GM21423 (cell line): ENCODE measurements around the gene DNAJC6.

Source experiments
- ATAC-seq: cut with Tn5 transposase; IDR thresholded peaks from one replicate; pipeline ENCODE4 v1.9.1; 2021; ENCODE audit warnings: mild to moderate bottlenecking, moderate library complexity; ENCODE audit not compliant: unreplicated experiment

The DNAJC6 gene

DNA sequence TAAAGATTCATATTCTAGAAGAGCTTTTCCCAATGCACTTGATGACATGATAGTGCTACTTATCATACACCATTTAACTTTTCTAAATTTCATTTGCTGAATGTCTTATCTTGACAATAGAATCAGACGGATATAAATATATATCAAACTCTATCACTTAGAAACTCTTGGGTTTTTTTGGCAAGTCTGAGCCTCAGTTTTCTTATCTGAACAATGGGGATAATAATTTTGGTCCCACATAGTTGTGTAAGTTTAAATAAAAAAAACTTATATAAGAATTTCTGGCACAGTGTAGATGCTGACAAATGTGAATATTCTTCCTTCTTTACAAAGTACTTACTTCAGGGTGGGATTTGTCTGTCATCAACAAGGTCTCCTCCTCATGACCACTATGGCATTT, 89.7 kb downstream of the DNAJC6 start:
- no peak for ATAC-seq

DNA sequence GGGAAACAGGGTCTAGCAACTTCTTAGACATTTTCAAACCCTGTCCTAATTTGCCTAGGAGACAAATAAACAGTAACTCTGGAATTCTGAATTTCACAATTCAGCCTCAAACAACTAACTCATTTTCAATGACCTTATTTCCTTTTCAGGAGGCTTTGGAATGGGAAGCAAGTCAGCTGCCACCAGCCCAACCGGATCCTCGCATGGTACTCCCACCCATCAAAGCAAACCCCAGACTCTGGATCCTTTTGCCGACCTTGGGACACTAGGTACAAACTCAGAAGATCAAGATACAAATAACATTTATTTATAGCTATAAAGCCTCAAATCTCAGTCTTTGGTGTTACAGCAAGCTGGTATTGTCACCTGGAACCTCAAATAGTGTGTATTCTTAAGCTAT, 92.3 kb downstream of the DNAJC6 start:
- no peak for ATAC-seq

DNA sequence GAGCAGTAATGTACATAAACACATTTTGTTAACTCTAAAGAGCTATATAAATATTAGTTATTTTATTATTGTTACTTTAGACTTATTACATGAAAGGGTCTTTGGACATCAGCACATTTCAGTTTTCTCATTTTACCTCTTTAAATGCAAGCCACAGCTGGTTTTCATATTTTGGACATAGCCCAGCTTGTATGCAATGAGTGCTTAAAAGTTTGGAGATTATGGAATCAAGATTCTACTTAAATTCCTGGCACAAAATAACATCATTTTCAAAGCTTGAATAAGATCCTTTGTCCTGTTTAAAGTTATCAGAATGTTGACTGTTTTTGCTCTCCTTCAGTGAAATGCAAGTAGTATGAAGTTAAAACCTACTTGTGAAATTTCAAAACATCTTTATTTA, 95.6 kb downstream of the DNAJC6 start:
- no peak for ATAC-seq

DNA sequence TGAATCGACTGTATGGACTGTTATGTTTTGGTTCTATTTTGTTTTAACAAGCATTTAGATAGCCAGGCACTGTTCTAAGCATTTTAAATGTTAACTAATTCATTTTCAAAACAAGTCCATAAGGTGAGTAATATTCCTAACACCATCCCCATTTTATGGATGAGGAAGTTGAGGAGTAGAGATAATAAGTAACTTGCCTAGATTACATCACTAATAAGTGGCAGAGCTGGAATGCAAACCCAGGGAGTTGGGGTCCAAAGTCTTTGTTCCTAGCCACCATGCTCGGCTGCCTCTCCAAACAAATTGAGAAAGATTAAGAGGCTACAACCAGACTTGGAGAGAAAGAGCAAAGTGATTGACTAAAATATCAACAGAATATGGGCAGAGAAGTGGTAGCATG, 98.5 kb downstream of the DNAJC6 start:
- no peak for ATAC-seq

DNA sequence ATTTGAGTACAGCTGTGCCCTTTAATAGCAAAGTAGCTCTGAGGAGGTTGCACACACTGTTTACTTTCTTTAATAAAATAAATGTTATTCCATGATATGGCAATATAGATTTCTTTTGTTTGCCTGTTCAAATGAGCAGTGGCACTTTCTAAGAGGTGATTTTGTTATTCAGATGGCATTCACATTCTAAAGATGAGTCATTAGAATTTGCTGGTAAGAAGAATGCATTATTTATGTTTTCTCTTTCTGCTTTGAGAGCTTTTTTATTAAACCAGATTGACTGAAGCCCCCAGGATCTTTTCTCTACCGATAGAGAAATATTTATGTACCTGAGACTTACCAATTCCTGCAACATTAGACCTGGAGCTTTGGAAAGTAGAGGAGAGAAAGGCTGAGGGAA, 100.0 kb downstream of the DNAJC6 start:
- no peak for ATAC-seq

DNA sequence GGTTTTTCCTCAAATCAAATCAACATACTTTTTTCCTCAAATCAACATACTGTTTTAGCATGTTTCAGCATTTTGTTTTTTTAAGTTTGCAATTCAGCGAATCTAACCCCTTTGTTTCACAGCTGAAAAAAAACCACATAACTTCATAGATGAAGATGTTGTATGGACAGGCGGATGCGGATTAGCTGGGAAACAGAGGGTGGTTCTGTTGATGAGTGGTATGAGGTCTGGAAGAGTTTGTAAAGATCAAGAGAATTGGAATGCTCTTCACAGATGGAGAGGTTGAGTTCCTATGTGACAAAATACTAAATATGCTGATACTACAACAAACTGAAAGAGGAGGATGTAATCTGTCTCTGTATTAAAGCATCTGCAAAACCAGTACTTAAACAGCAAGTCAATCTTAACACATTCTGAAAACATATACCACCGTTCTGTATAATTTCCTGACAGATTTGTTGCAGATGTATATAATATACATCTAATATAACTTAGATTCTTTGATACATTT, 100.5 kb downstream of the DNAJC6 start:
- ATAC-seq = no peak

DNA sequence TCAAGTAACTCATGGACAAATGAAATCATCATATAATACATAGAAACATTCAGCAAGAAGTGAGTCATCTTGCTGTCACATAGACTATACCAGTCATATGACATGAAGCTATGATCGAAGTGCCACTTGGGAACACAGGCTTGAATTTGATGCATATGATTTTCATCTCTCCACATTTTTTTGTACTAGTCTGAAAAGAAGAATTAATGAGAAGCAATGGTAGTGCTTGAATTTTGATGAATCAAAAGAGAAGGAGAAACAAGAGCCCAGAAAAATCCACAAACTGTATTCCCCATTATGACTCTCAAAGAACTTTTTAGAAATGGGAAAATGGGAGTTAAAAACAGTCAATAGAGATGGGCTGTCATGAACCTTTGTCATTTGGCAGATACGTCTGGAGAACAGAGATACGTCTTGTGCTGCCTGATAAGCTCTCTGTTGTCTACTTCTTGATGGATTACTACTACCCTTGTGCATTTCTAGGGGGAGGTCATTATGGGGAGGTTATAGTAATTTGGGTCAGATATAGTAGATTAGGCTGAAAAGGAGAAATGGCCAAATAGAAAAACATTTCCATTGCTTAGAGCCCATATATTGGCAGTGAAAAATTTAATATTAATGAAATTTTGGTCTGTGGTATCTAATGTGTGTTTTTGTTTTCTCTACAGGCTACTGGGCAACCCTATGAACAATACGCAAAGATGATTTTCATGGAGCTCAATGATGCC, 103.1 kb downstream of the DNAJC6 start:
- ATAC-seq = no peak

DNA sequence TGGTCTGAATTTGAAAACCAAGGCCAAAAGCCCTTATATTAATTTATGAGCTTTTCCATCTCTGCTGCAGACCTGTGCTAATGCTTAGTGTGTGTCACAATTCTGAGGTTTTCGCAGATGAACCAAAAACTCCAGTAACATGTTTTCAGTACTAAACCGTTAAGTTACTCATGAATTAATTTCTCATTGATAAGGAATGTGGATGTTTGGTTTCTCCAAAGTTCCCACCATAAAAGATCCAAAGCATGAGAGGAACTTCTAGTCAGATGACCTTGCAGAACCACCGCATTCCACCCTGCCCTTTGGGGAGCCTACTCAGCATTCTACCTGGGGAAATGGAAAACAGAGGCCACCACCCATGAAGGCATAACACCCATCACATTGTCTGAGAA, 103.6 kb downstream of the DNAJC6 start:
- ATAC-seq = no peak

DNA sequence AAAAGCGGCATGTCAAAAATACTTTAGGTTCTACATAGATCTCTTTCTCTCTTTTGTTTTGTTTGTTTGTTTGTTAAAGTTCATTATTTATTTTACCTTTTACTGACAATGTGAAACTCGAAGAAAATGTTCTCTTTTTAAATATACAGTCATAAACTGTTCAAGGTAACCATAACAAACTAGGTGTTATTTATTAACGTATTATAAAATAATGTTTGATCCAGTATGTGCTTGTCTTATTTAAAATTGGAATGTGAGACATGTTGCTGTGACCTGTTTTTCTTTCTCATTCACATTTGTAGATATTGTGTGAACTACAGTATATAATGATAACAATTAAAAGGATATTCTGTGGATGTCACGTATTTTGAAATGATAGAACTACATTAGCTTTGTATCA, 105.2 kb downstream of the DNAJC6 start:
- ATAC-seq = no peak

DNA sequence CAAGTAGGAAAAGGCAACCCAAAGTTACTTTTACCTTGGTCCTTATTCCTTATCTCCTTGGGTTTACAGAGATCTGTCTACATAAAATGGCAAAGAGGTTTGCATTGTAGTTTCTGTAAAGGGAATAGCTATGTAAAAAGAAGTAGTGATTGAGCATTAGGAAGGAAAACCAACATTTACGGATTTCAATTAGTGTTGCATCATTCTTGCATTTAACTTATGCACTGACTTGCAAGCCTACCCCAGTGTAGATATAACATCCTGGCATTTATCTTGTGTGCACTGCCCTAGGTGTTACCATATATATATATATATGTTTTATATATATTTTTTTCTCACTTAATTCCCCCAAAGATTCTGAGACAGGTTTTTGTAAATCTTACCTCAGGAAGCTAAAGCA, 107.4 kb downstream of the DNAJC6 start:
- no peak for ATAC-seq

DNA sequence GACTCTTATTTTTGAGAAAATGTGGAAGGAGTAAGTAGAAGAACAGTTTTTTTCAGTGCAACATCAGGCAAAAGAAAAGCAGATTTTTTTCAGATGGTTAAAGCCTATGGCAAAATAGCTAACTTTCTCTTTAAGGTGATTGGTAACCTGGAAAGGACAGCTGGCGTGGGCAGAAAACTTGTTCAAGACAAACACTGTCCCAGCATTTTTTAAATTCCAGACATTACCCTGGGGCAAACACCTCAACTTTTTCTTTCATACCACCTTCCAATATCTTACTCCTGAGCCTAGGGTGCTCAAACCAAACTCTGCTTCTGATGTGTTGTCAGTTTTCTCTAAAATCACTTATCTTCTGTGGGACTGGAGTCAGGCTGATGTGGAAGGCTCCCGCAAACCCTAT, 108.4 kb downstream of the DNAJC6 start:
- ATAC-seq = no peak

DNA sequence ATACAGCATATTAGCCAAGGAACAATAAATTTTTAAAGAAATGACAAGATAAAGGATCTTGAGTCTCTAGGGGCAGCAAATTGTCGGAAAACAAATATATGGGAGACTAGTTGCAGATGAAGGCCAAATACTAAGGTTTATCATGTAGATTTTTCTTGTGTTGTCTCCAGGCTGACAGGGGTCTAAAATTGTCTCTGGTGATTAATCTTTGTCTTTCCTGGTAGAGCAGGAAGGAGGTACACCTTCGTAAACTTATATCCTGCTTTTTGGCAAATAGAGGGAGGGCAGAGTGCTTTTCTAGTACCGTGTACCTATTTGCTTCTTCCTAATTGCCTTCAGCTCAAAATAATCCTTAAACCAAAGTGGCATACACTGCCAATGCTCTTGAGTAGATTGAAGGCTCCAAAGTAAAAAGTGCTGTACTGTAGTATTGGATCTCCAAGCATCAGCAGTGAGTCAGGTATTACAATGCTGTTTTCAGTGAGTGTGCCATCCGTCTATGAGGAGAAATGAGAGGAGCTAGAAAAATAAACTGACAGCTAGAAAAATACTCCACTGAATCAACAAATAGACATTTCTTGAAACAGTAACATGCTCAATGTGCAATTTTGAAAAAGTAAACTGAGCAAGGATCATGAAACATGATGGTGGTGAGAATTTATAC, 109.3 kb downstream of the DNAJC6 start:
- no peak for ATAC-seq

DNA sequence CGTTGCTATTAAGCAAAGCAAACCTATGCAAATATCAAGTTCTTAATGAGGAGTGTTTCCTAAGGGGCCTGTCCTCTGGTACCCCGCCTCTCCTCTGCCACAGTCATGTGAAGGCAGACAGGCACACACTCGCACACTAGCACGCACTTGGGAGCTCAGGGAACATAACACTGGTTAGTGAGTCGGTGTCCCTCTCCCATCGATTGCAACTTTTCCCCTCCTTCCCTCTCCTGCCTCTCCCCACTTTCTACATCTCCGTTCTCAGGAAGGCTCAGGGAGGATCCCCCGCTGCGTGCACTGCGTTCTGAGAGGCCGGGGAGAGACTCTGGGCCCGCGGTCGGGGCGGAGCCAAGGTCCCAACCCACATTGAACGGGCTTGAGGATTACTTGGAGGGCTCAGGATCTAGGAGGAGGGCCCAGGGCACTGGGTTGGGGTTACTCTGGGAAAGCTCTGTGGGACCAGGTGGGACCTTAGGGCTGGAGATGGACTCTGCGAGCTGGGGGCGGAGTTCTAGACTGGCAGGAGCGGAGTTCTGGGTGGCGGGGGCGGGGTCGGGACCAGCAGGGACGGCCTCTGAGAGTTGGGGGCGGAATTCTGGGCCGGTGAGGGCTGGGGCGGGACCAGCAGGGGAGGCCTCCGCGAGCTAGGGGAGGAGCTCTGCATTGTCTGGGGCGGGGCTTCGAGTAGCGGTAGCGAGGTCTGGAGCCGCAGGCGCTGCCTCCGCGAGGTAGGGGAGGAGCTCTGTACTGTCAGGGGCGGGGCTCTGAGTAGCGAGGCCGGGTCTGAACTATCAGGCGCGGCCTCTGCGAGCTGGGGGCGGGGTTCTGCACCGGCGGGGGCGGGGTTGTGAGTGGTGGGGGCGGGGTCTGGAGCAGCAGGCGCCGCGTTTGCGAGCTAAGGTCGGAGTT, 110.6 kb downstream of the DNAJC6 start:
- peak; percentile 92 for ATAC-seq

DNA sequence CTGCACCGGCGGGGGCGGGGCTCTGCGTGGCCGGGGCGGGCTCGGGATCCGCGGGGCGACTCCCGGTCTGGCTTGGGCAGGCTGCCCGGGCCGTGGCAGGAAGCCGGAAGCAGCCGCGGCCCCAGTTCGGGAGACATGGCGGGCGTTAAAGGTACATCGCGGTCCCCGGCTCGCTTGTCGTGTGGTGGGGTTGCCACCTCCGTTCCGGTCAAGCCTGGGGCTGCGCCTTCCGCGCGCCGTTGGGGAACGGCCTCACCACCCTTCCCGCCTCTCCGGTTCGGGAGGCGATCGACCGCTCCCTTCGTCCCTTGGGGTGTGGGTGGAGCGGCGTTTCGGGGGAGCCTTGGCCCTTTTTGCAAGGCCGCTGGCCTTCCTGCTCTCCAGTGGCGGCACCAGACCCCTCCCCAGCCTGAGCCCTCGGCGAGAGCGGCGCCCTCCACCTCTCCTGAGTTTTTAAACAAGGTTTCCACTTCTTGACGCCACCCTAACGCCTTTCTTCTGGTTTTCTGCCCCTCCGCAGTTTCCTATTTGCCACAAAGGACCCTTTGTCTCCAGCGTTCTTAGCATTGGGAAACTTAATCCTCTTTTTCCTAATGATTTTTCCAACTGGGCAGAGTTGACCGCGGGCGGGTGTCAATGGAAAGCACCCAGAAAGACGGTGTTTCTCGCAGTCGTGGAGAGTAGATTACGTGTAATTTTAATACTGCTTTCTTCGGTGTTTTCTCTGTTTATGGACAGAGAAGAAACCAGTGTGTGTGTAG, 111.4 kb downstream of the DNAJC6 start, which contains the start of the genes LEPR and LEPROT:
TSS of gene LEPR (plus strand) at position 79 of the 761 bp plus-strand sequence. CDS start 144,898 bp downstream, outside the sequence.
TSS of gene LEPROT (plus strand) at position 79 of the 761 bp plus-strand sequence. CDS start at position 136, 57 bp downstream.
- no peak for ATAC-seq

DNA sequence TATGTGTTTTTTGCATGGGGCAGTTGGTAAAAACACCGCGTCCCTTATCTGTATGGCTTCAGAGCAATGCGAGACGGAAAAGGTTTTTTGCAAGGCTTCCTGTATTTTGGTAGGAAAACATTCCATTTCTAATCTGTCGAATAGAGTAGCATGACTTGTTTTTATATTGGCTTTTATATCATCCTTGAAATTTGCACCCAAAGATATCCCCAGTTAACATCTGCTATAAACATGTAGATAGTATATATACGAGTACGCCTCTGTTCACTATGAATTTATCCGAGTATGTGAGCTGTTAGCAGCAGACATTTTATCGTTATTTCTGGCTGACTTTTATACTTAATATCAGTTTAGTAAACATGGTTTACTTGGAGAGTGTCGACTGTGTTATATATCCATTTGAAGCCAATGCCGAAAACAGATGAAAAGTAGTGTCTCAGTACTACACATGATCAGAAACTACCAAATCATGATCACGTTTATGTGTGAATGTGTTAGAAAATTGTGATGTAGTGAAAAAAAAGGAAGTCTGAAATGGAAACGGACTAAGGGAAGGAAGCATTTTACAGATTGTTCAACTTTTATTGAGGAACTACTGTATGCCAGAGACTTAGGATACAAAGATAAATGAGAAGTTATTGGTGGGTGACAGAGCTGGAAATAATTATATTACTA, 112.1 kb downstream of the DNAJC6 start:
- ATAC-seq = no peak

DNA sequence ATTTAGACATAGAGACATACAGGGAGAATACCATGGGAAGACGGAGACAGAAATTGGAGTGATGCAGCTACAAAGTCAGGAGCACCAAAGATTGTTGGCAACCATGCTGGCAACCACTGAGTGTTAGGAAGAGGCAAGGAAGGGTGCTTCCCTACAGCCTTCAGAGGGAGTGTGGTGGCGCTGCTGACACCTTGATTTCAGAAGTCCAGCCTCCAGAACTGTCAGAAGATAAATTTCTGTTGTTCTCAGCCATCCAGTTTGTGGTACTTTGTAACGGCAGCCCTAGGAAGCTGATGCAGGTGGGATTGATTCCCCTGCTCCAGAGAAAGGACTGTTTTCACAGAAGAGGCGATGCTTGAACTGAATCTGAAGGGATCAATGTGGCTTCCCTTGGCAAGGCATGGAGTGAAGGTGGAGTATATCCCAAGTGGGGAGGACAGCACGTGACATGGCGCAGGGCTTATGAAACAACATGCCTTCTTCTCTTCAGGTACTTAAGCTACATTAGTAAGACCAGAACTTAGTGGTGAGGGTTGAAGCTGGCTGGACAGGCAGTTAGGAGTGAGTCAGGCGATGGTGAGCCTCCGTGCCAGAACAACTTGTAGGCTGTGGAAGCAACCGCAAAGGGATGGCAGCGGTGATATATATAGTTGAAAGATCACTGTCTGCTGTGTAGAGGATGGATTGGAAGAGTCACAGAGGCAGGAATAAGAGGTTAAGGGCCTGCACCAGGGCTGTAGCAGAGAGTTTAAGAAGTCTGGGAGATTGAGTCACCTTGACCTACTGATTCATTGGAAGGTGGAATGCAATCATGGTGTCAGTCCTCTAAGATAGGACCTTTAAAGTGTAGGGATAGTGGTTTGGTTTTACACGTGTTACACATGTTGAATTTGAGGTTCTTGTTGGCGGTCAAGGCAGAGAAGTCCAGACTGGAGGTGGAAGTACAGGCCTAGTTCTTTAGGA, 113.2 kb downstream of the DNAJC6 start:
- no peak for ATAC-seq

DNA sequence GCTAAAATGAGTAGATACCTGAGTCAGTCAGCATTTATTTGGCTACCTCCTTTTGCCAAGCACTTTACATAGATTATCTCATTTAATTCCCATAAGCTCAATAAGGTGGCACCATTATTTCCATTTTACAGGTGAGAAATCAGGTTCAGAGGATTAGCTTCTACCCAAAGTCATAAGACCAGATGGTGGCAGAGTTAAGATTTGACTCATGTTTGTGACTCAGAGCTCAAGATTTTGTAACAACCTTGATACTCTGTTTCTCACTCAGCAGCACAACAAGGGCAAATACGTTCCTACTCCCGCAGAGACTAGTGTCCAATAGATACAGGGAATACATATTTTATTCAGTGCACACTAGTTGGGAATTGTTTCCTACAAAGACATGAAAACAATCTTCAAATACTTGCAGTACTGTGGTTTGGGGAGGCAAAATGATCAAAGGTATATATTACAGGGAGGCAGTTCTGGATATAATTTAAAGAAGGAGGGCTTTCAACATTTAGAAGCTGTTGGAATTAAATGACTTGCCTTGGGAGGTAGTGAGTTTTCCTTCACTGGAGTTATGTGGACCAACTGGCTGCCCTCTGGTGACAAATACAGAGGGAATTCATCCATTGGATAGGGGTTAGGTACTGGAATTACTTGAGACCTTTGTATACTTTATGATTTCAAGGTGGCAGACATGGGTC, 114.7 kb downstream of the DNAJC6 start:
- no peak for ATAC-seq

DNA sequence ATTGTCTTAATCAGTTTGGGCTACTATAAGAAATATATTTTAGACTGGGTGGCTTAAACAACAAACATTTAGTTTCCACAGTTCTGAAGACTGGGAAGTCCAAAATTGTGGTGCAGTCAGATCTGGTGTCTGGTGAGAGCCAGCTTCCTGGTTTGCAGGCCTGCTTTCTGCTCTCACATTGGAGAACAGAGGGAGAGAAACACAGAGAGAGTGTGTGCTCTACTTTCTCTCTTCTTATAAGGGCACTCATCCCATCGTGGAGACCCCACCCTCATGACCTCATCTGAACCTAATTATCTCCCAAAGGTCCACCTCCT, 115.2 kb downstream of the DNAJC6 start:
- ATAC-seq = no peak
